Loucy (cell line): ENCODE data around the gene NLGN2.
"Not testable (repeated sequence)": the region's sequence is repeated elsewhere in the genome, so short reads cannot be mapped to it uniquely, and the experiment has no call there.

Experiments used
- H2AFZ ChIP-seq: fragments of 200-600 bp; sonication (generic); 2 replicates; pipeline ENCODE4 v1.6.0; 2016; ENCODE audit warnings: antibody characterized with exemption, mild to moderate bottlenecking, low read length, moderate library complexity
- H3F3A ChIP-seq: fragments of 200-600 bp; 2 replicates; pipeline ENCODE4 v1.6.0; 2016; ENCODE audit warnings: antibody characterized with exemption, low read depth, mild to moderate bottlenecking
- H3K27me3 ChIP-seq: fragments of 200-600 bp; sonication (generic); 2 replicates; pipeline ENCODE4 v1.6.1; 2014; ENCODE audit warnings: low read length, mild to moderate bottlenecking; ENCODE audit not compliant: insufficient read depth, poor library complexity, severe bottlenecking
- H3K36me3 ChIP-seq: fragments of 200-600 bp; sonication (generic); 2 replicates; pipeline ENCODE4 v1.6.1; 2016; ENCODE audit warnings: low read length; ENCODE audit not compliant: insufficient read depth
- H3K4me1 ChIP-seq: fragments of 200-600 bp; sonication (generic); 2 replicates; pipeline ENCODE4 v1.5.1; 2014; ENCODE audit warnings: low read length, mild to moderate bottlenecking; ENCODE audit not compliant: insufficient read depth, poor library complexity, severe bottlenecking
- H3K4me2 ChIP-seq: fragments of 200-600 bp; sonication (generic); 2 replicates; pipeline ENCODE4 v1.6.0; 2014; ENCODE audit warnings: antibody characterized with exemption, low read length, low read depth, mild to moderate bottlenecking; ENCODE audit not compliant: poor library complexity, severe bottlenecking
- H3K4me3 ChIP-seq: fragments of 200-600 bp; sonication (generic); 2 replicates; pipeline ENCODE4 v1.5.1; 2014; ENCODE audit warnings: low read length, mild to moderate bottlenecking, mixed read lengths; ENCODE audit not compliant: poor library complexity, severe bottlenecking
- H3K79me2 ChIP-seq: fragments of 200-600 bp; sonication (generic); 2 replicates; pipeline ENCODE4 v1.6.1; 2014; ENCODE audit warnings: low read length; ENCODE audit not compliant: insufficient read depth
- H3K9ac ChIP-seq: fragments of 200-600 bp; sonication (generic); 2 replicates; pipeline ENCODE4 v1.6.0; 2014; ENCODE audit warnings: mild to moderate bottlenecking, low read depth, low read length, moderate library complexity; ENCODE audit not compliant: poor library complexity, severe bottlenecking
- H3K9me2 ChIP-seq: fragments of 200-600 bp; sonication (generic); replicated peaks from 2 replicates; pipeline ENCODE4 v1.6.1; 2016; ENCODE audit warnings: low read depth, low read length, mixed read lengths
- H3K9me3 ChIP-seq: fragments of 200-600 bp; sonication (generic); 2 replicates; pipeline ENCODE4 v1.6.1; 2014; ENCODE audit warnings: mild to moderate bottlenecking, antibody characterized with exemption, low read length, low read depth; ENCODE audit not compliant: insufficient read depth
- H4K20me1 ChIP-seq: fragments of 200-600 bp; sonication (generic); 2 replicates; pipeline ENCODE4 v1.6.0; 2014; ENCODE audit warnings: antibody characterized with exemption, low read length, mild to moderate bottlenecking; ENCODE audit not compliant: insufficient read depth, poor library complexity, severe bottlenecking
- CTCF ChIP-seq: fragments of 200-600 bp; sonication (generic); conservative IDR thresholded peaks from 2 replicates; pipeline ENCODE4 v1.5.1; 2014; ENCODE audit warnings: mild to moderate bottlenecking, antibody characterized with exemption, low read length
- EZH2phosphoT487 ChIP-seq: fragments of 200-600 bp; IDR thresholded peaks from 2 replicates; pipeline ENCODE4 v1.6.1; 2018; ENCODE audit warnings: antibody characterized with exemption, mild to moderate bottlenecking, moderate library complexity, borderline replicate concordance

The NLGN2 gene

GRCh38 chr17:7407485-7408251 is at the start of gene NLGN2:
NLGN2 (plus strand) TSS chr17:7407845; CDS start chr17:7408256, 411 bp downstream.
- Histone ChIP-seq H3K4me1 (peaks cover 19% of the 10 kb centered on the region), H3K27me3 (no peaks in the 10 kb centered on the region), H3K36me3 (no peaks in the 10 kb centered on the region), H3F3A (no peaks in the 10 kb centered on the region), H3K4me2 (no peak within 1 kb of the TSS), H3K9ac (no peak within 1 kb of the TSS), H3K4me3 (no peak within 1 kb of the TSS), H3K9me3 (no peaks in the 10 kb centered on the region), H4K20me1 (peaks cover 3% of the 10 kb centered on the region), H3K79me2 (peaks cover 5% of the 10 kb centered on the region), H3K9me2 (no peaks in the 10 kb centered on the region), H2AFZ (no peak within 1 kb of the TSS)
- TF ChIP-seq CTCF = no peak
- no peak for TF ChIP-seq EZH2phosphoT487

GRCh38 chr17:7361906-7362305 is 45.7 kb upstream of the NLGN2 start:
- H3K27me3 ChIP-seq = no peaks in the 10 kb centered on the region
- H3K4me2 ChIP-seq = no peak overlapping the region
- H2AFZ ChIP-seq = no peak overlapping the region
- no peaks in the 10 kb centered on the region for H3K4me1 ChIP-seq
- TF ChIP-seq EZH2phosphoT487 (no peak), CTCF (no peak)
- H3K36me3 ChIP-seq = no peaks in the 10 kb centered on the region
- H3K4me3 ChIP-seq = no peak overlapping the region
- no peaks in the 10 kb centered on the region for H3F3A ChIP-seq
- no peaks in the 10 kb centered on the region for H3K79me2 ChIP-seq
- no peaks in the 10 kb centered on the region for H3K9me3 ChIP-seq
- no peaks in the 10 kb centered on the region for H3K9me2 ChIP-seq
- H3K9ac ChIP-seq = no peak overlapping the region
- no peaks in the 10 kb centered on the region for H4K20me1 ChIP-seq

GRCh38 chr17:7363311-7363710 is 44.3 kb upstream of the NLGN2 start:
- Histone ChIP-seq H3K36me3 (no peaks in the 10 kb centered on the region), H3F3A (no peaks in the 10 kb centered on the region), H4K20me1 (no peaks in the 10 kb centered on the region), H2AFZ (no peak overlapping the region), H3K9me2 (no peaks in the 10 kb centered on the region), H3K4me2 (no peak overlapping the region), H3K27me3 (no peaks in the 10 kb centered on the region), H3K9me3 (no peaks in the 10 kb centered on the region), H3K4me1 (no peaks in the 10 kb centered on the region), H3K9ac (no peak overlapping the region), H3K79me2 (no peaks in the 10 kb centered on the region), H3K4me3 (no peak overlapping the region)
- no peak for TF ChIP-seq EZH2phosphoT487
- no peak for TF ChIP-seq CTCF

GRCh38 chr17:7365963-7366362 is 41.7 kb upstream of the NLGN2 start:
- H3K9me3 ChIP-seq, H2AFZ ChIP-seq, H3K79me2 ChIP-seq, H3K4me3 ChIP-seq, H3K9ac ChIP-seq, H3F3A ChIP-seq, H3K36me3 ChIP-seq, H3K9me2 ChIP-seq, H3K4me1 ChIP-seq, H3K27me3 ChIP-seq, H3K4me2 ChIP-seq, H4K20me1 ChIP-seq: not testable (repeated sequence)
